A172 (cell line): ENCODE measurements around the gene BICD2. TPM values are rescaled to one million over a fixed set of nuclear protein-coding genes. Genes with fewer than 3 reads are reported as not detected.

Experiments used
- DNase-seq: peaks from one replicate; pipeline ENCODE4 v3.0.0-alpha.2; 2015; ENCODE audit warnings: low spot score
- total RNA-seq: library from RNA; depleted of rRNA; stranded (reverse); fragments of >200 nt; shearing (Covaris generic); gene quantifications from 2 replicates; pipeline ENCODE4 v1.2.3, GENCODE V29; 2014

The BICD2 gene
- total RNA-seq, 1 experiment from 2014 or later = 31.7 TPM

DNA sequence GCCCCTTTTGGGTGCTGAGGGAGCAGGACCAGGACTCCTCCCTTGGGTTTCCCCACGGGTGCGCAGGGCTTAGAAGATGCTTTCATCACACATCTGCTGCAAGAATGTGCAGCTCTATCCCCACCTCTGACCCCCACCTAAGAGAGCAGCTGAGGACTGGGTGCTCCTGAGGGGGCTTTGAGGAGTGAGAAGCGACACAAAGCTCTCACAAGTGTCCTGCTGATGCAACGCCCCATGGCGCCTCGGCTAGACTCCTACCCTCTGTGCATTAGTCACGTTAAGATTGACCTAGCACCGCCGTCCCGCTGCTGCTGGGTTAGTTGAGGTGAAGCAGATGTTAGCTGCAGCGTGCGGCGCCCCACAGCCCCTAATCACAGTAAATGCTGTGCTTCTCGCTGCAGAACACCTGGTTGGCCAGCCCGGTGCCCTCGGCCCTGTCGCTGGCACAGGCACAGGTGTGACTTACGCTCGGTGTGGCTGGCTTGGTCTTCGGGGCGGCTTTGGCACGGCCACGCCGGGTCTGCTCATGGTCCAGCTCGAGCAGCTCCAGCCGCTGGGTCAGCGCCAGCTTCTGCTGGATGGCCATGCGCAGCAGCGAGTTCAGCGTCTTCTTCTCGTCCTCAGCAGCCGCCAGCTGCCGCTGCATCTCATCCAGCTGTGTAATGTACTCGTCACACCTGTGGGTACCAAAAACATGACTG is 49.7 kb downstream of the BICD2 start:
- no peak for DNase-seq

- no peak for DNase-seq
Observed at GRCh38 chr9:92714016-92714415, 50.6 kb downstream of the BICD2 start.

- no peak for DNase-seq
Observed at GRCh38 chr9:92713528-92713927, 51.1 kb downstream of the BICD2 start.

- DNase-seq = no peak
Observed at GRCh38 chr9:92712767-92713166, 51.9 kb downstream of the BICD2 start.

- DNase-seq = no peak
Observed at GRCh38 chr9:92711844-92712243, 52.8 kb downstream of the BICD2 start.

GRCh38 chr9:92711146-92711545 is 53.5 kb downstream of the BICD2 start:
- no peak for DNase-seq

- DNase-seq = no peak
Observed at GRCh38 chr9:92710368-92710767, 54.3 kb downstream of the BICD2 start.

- no peak for DNase-seq
Observed at GRCh38 chr9:92709954-92710353, 54.7 kb downstream of the BICD2 start.

DNA sequence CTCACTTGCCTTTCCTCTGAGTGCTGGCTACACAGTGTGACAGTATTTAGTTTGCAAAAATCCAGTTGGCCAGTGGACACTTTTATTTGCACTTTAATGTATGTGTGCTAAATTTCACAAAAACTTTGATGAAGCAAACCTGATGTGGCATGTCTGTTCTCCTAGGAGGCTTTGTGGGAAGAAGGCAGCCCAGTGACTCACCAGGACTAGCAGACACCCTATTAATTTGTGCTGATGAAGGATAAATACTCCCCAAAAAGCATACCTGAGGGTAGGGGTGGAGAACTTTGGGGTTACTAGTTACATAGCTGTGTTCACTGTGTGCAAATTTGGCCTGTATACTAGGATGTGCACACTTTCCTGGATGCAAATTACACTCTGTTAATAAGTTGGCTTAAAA is 55.4 kb downstream of the BICD2 start:
- DNase-seq = no peak

GRCh38 chr9:92707530-92707929 is 57.1 kb downstream of the BICD2 start:
- no peak for DNase-seq

- no peak for DNase-seq
Observed at GRCh38 chr9:92706218-92706940, 58.3 kb downstream of the BICD2 start.

GRCh38 chr9:92704528-92704927 is 60.1 kb downstream of the BICD2 start:
- DNase-seq = no peak

- DNase-seq = no peak
Observed at GRCh38 chr9:92696619-92697018, 68.0 kb downstream of the BICD2 start.

GRCh38 chr9:92686954-92687353 is 77.7 kb downstream of the BICD2 start:
- DNase-seq = no peak

GRCh38 chr9:92685022-92685421 is 79.6 kb downstream of the BICD2 start:
- no peak for DNase-seq

- DNase-seq = no peak
Observed at GRCh38 chr9:92682269-92682668, 82.4 kb downstream of the BICD2 start.

DNA sequence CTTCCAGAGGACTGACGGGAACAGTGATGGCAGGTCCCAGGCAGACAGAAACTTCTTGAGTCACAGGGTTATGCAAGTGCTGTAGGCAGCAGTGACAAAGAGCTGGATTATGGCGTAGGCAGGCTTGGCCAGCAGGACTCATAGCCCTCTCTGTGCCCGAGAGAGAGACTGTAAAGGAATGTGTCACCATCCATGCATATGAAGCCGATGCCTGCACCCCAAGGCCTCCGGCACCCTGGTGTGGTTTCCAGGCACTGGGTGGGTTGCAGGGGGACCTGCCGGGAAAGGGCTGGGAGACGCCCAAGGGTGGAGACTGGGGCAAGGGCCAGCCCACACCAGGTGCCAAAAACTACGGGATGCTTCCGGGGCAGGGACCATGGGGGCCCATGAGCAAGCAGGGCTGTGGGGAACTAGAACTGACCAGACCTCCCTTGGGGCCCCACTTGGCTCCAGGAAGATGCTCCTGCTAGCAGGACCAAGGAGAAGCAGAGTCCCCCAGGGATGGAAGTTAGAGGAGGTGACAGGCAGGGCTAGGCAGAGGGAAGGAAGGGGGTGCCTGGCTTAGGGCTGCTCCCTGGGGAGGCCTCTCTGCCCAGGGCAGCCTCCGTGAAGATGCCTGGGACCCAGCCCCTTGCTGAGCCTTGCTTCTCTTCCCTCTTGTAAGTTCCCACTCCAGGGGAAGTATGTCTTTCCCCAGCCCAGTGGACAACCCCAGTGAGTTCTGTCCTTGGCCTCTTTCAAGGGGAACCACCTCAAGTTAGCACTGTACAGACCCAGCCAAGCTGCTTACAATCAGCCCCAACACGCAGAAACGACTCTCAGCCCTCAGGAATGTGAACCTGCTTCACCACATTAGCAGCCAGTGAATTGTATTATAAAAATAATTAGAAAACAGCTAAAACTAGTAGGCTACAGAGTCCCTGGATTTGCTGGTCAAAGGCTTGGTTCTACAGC is 84.2 kb downstream of the BICD2 start:
- DNase-seq = no peak

GRCh38 chr9:92679413-92680165 is 85.0 kb downstream of the BICD2 start:
- no peak for DNase-seq

DNA sequence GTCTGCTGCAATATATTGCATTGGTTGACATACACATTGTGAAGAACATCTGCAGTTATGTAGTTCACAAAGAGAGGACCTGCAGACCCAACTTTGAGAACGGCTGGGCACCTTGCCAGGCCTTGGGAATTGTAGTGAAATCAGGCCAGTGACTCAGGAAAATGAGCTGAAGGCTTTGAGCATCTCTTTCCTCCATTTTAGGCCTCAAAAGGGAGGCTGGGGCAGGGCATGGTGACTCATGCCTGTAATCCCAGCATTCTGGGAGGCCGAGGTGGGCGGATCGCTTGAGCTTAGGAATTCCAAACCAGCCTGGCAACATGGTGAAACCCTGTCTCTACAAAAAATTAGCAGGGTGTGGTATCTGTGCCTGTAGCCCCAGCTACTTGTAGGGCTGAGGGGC is 93.3 kb downstream of the BICD2 start:
- peak; percentile 80 for DNase-seq

DNA sequence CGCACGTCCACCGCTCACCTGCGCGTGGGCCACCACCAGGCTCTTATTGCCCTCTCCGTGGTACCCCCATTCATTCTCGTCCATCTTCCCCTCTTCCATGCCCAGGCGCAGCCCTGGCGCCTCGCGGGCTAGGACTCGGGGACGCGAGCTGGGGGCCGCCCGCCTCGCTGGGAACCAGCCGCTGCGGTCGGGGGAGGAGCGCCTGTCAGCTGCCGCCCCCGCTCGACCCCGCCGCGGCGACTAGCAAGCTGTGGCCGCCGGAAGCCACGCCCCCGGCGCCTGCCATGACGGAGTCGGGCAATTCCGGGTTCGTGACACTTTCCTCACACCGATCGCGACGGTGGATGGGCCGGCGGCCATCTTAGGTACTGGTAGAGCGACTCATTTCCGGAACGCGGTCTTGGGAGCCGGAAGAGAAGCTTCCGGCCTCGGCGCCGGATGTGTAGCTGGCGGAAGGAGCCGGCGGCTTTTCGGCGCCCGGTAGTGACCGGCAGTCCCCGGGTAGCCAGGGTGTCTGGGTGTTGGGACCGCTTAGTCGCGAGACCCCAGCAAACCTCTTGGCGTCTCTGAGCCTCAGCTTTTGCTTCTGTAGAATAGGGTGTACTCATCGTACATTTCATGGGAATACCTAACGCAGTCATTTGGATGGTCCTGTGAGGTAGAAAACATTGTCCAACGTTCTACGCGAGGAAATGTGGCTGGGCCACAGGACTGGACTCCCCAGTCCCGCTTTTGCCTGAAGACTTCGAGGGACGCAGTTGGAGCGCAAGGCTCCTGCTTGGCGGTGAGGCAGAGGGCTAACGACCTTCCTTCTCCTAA is 94.5 kb downstream of the BICD2 start, which contains the start of gene IPPK:
TSS of gene IPPK (minus strand) at position 242 of the 819 bp plus-strand sequence. CDS start at position 99, 143 bp downstream.
- peak; percentile 95 for DNase-seq

GRCh38 chr9:92669527-92669889 is 95.1 kb downstream of the BICD2 start:
- DNase-seq = no peak
